NT2/D1 (cell line): Measurements from ENCODE around the gene PVALB.

ENCODE experiments used
- SUZ12 ChIP-seq: IDR thresholded peaks from 2 replicates; pipeline ENCODE4 v1.6.1; 2011; ENCODE audit not compliant: insufficient read length, insufficient read depth; ENCODE audit errors: extremely low read depth
- YY1 ChIP-seq: IDR thresholded peaks from 2 replicates; pipeline ENCODE4 v1.6.1; 2011; ENCODE audit not compliant: insufficient read length, insufficient read depth
- ZNF274 ChIP-seq: IDR thresholded peaks from 2 replicates; pipeline ENCODE4 v1.6.1; 2011; ENCODE audit warnings: mild to moderate bottlenecking, low read depth, low read length

DNA sequence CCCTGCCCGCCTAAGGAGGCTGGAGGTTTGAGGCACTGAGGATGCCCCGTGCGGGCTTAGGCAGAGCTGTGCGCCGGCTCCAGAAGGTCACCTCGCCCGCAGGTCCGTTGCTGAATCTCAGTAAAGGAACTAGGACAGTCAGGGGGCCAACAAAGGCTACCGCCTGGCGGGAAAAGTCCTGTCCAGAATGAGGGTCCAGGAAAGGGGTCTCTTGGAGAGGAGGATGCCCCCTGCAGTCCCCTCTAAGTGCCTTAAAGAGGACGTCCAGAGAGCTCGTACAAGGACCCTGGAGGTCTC is 548 bp downstream of the PVALB start:
- TF ChIP-seq YY1 (no peak), ZNF274 (no peak), SUZ12 (no peak)
